ENCODE results near the gene SART3. TPM values are rescaled to one million over a fixed set of nuclear protein-coding genes. Genes with fewer than 3 reads are reported as not detected.

Gene SART3
- total and polyA plus RNA-seq, 9 donors = 27.9 to 55.3 (median 46.8) TPM

DNA sequence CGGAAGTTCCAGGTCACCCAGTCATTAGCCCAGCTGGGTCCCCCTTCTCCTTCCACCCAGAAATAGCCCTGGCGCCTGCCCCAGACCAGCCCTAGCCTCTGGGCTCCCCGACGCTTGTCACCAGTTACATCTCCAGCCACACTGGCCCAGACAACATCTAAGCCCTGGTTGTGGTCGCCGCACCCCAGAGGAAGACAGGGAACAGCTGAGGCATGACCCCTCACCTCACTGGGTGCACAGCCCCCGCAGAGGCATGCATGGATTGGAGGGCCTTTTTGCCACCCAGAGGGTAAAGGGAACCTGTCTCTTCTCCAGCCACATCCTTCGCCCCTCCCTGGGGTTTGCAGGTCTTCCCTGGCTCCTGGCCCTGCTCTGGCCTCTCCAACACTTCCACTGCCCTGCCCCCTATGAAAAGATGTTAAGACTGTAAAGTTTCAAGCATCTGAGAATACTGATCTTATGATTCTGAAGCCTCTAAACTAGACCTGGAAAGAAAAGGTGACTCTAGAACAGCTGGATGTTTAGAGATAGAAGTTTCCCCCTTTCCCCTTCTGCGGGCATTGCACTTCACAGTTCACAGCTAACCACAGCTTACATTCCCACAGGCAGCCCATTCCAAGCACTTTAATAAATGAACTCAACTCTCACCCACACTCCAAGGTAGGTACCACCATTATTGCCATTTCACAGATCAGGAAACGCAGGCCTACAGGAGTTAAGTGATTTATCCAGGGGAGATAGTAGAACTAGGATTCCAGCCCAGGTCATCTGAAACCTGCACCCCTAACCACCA, 22.2 kb upstream of the SART3 start:
- Histone ChIP-seq H3K9me3 (no peaks in the 10 kb centered on the region), H3K4me3 (no peak overlapping the region), H3K27ac (no peak overlapping the region), H3K27me3 (no peaks in the 10 kb centered on the region), H3K36me3 (no peaks in the 10 kb centered on the region), H3K4me1 (ENCODE audit: insufficient read depth) (no peaks in the 10 kb centered on the region)
- DNase-seq = no peak
- TF ChIP-seq, protein P1, sequence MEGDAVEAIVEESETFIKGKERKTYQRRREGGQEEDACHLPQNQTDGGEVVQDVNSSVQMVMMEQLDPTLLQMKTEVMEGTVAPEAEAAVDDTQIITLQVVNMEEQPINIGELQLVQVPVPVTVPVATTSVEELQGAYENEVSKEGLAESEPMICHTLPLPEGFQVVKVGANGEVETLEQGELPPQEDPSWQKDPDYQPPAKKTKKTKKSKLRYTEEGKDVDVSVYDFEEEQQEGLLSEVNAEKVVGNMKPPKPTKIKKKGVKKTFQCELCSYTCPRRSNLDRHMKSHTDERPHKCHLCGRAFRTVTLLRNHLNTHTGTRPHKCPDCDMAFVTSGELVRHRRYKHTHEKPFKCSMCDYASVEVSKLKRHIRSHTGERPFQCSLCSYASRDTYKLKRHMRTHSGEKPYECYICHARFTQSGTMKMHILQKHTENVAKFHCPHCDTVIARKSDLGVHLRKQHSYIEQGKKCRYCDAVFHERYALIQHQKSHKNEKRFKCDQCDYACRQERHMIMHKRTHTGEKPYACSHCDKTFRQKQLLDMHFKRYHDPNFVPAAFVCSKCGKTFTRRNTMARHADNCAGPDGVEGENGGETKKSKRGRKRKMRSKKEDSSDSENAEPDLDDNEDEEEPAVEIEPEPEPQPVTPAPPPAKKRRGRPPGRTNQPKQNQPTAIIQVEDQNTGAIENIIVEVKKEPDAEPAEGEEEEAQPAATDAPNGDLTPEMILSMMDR (IDR thresholded peaks at IDR 0.05) = no peak
- TF ChIP-seq POLR2A (IDR thresholded peaks at IDR 0.05) (no peak), EP300 (IDR thresholded peaks at IDR 0.05) (no peak)
- 86 to 92% (median 89%) methylated on average over 10 of the region's 10 CpGs for WGBS, 3 donors
- intact Hi-C loops (cut with DNase I) = no loop called here

DNA sequence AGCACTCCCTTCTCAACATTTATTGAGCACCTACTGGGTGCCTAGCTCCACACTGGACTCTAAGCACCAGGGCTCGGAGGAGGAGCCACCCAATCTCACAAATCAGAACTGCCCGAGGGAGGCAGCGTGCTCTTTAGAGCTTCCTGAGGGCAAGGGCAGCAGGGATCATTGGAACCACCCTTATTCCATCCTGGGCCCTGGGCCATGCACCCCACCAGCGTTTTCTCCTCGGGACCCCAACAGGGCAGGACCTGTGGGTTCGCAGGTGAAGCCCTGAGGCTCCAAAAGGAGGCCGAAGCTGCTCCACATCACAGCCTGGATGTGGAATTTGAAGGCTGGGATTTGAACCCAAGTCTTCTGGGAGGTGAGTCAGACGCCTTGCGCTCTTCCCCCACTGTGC, 21.5 kb upstream of the SART3 start:
- DNase-seq = no peak
- Histone ChIP-seq H3K4me1 (ENCODE audit: insufficient read depth) (no peaks in the 10 kb centered on the region), H3K27me3 (no peaks in the 10 kb centered on the region), H3K4me3 (no peak overlapping the region), H3K27ac (no peak overlapping the region), H3K9me3 (no peaks in the 10 kb centered on the region), H3K36me3 (no peaks in the 10 kb centered on the region)
- TF ChIP-seq EP300 (IDR thresholded peaks at IDR 0.05) = no peak
- TF ChIP-seq, protein P1 (IDR thresholded peaks at IDR 0.05) = no peak
- no peak for TF ChIP-seq POLR2A (IDR thresholded peaks at IDR 0.05)
- intact Hi-C loops (cut with DNase I) = no loop called here
- 82 to 90% (median 90%) methylated on average over 9 of the region's 9 CpGs for WGBS, 3 donors

DNA sequence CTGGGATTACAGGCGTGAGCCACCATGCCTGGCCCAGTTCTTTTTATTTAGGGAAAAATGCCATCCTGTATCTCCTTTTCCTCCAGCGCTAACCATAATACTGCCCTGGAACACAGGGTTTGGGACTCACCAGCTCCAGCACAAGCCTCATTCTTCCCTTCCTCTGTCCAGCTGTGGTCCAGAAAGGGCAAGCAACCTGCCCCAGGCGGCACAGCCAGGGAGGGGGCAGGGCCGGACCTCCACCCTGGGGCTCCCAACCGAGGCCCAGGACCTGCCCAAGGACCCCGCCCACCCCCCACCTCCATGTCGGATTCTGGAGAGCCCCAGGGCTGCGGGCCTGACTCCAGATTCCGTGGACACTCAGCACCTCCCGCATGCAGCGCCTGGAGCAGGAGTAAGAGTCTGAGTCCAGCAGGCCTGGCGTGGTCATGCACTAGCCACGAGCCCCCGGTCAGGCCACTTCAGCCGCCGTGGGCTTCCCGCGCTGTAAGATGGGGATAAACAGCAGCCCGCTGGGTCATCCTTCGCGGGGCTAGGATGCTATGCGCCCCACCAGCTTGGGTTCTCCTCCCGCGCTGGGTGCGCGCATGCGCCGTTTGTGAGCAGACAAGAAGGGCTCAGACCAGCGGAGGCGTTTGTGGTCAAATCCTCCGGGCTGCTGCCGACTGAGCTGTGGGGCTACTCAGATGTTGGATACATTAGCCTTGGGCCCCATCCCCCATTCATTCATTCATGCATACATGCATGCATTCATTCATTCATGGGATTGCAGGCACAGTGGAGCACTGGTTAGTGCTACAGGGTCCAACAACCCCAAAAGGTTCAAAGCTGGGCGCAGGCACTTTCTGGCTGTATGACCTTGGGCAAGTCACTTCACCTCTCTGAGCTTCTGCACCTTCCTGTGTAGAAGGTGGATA, 20.6 kb upstream of the SART3 start:
- Histone ChIP-seq H3K4me3 (no peak overlapping the region), H3K36me3 (no peaks in the 10 kb centered on the region), H3K9me3 (no peaks in the 10 kb centered on the region), H3K27ac (no peak overlapping the region), H3K4me1 (ENCODE audit: insufficient read depth) (no peaks in the 10 kb centered on the region), H3K27me3 (no peaks in the 10 kb centered on the region)
- TF ChIP-seq, protein P1 (IDR thresholded peaks at IDR 0.05) = no peak
- TF ChIP-seq POLR2A (IDR thresholded peaks at IDR 0.05) (no peak), EP300 (IDR thresholded peaks at IDR 0.05) (no peak)
- intact Hi-C loops (cut with DNase I) = no loop called here
- 89 to 90% (median 90%) methylated on average over 32 to 33 of the region's 33 CpGs for WGBS, 3 donors
- DNase-seq = no peak

DNA sequence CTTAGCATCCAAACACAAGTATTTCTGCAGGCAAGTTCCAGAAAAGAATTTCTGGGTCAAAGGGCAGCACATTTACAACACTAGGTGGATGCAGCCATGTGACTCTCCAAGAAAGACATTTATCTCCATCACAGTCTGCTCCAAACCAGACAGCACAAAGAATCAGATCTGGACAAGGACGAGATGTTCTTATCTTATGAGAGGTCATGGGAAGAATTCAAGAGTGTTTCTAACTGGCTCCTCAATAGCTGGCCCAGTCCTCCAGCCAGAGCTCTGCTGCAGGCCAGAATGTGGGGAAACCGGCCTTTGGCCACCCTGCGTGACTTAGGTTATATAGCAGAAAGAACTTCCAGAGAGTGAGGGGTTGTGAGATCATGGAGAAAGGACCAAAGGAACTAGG, 19.6 kb upstream of the SART3 start:
- Histone ChIP-seq H3K36me3 (no peaks in the 10 kb centered on the region), H3K27me3 (no peaks in the 10 kb centered on the region), H3K27ac (no peak overlapping the region), H3K4me1 (ENCODE audit: insufficient read depth) (no peaks in the 10 kb centered on the region), H3K9me3 (no peaks in the 10 kb centered on the region), H3K4me3 (no peak overlapping the region)
- DNase-seq = no peak
- intact Hi-C loops (cut with DNase I) = no loop called here
- TF ChIP-seq, protein P1 (IDR thresholded peaks at IDR 0.05) = no peak
- no peak for TF ChIP-seq EP300 (IDR thresholded peaks at IDR 0.05)
- no peak for TF ChIP-seq POLR2A (IDR thresholded peaks at IDR 0.05)
- WGBS, 3 donors = 36 to 53% (median 43%) methylated on average over 3 of the region's 3 CpGs
